Stimulated activated CD8-positive, alpha-beta memory T cell treated with anti-CD3 and anti-CD28 coated beads, Interleukin-4, amount 100 ng/mL, for 48 hours (primary cell): Measurements from ENCODE around the gene L3MBTL3.
"Not testable (repeated sequence)": the region's sequence is repeated elsewhere in the genome, so short reads cannot be mapped to it uniquely, and the experiment has no call there.

Experiments used
- DNase-seq: peaks from one replicate; pipeline ENCODE4 v3.0.0-alpha.2; 2020

L3MBTL3 gene

GRCh38 chr6:130093546-130093945 lies 75.2 kb downstream of the L3MBTL3 start:
- no peak for DNase-seq

GRCh38 chr6:130098317-130098716 lies 79.9 kb downstream of the L3MBTL3 start:
- DNase-seq = no peak

- no peak for DNase-seq
These were observed 80.7 kb downstream of the L3MBTL3 start for GRCh38 chr6:130099119-130099518.

- DNase-seq = no peak
These were observed 87.8 kb downstream of the L3MBTL3 start for GRCh38 chr6:130105996-130106704.

GRCh38 chr6:130107710-130108109 lies 89.3 kb downstream of the L3MBTL3 start:
- no peak for DNase-seq

GRCh38 chr6:130111031-130111430 lies 92.7 kb downstream of the L3MBTL3 start:
- DNase-seq = no peak

- no peak for DNase-seq
These were observed 94.9 kb downstream of the L3MBTL3 start for GRCh38 chr6:130113201-130113710.

- DNase-seq = no peak
These were observed 96.7 kb downstream of the L3MBTL3 start for GRCh38 chr6:130115036-130115435.

- no peak for DNase-seq
These were observed 97.9 kb downstream of the L3MBTL3 start for GRCh38 chr6:130116273-130116672.

- not testable (repeated sequence) for DNase-seq
These were observed 98.9 kb downstream of the L3MBTL3 start for GRCh38 chr6:130117187-130117701.

GRCh38 chr6:130118236-130118635 lies 99.9 kb downstream of the L3MBTL3 start:
- DNase-seq = no peak

- DNase-seq = no peak
These were observed 100.8 kb downstream of the L3MBTL3 start for GRCh38 chr6:130119211-130119610.

- no peak for DNase-seq
These were observed 102.3 kb downstream of the L3MBTL3 start for GRCh38 chr6:130120731-130121130.

- DNase-seq = no peak
These were observed 103.9 kb downstream of the L3MBTL3 start for GRCh38 chr6:130122243-130122642.

- DNase-seq = no peak
These were observed 108.8 kb downstream of the L3MBTL3 start for GRCh38 chr6:130127195-130127594.

GRCh38 chr6:130128326-130128725 lies 109.9 kb downstream of the L3MBTL3 start:
- DNase-seq = no peak

- DNase-seq = no peak
These were observed 111.4 kb downstream of the L3MBTL3 start for GRCh38 chr6:130129762-130130246.

- peak; percentile 57 for DNase-seq
These were observed 113.9 kb downstream of the L3MBTL3 start for GRCh38 chr6:130132286-130132701.

GRCh38 chr6:130134582-130134981 lies 116.2 kb downstream of the L3MBTL3 start:
- no peak for DNase-seq

GRCh38 chr6:130136798-130137197 lies 118.4 kb downstream of the L3MBTL3 start:
- DNase-seq = no peak

GRCh38 chr6:130138116-130138908 lies 119.9 kb downstream of the L3MBTL3 start:
- DNase-seq = no peak

GRCh38 chr6:130138909-130139242 lies 120.5 kb downstream of the L3MBTL3 start:
- DNase-seq = no peak

GRCh38 chr6:130140084-130140483 lies 121.7 kb downstream of the L3MBTL3 start:
- DNase-seq = no peak

GRCh38 chr6:130143709-130144108 lies 125.3 kb downstream of the L3MBTL3 start:
- DNase-seq = no peak
